Measurements from ENCODE around the gene PCDH9. TPM values are rescaled to one million over a fixed set of nuclear protein-coding genes. Genes with fewer than 3 reads are reported as not detected.

Gene PCDH9
- total RNA-seq, 4 donors from 2014 or later, result 0.37 to 2.4 (median 1.5) TPM

DNA sequence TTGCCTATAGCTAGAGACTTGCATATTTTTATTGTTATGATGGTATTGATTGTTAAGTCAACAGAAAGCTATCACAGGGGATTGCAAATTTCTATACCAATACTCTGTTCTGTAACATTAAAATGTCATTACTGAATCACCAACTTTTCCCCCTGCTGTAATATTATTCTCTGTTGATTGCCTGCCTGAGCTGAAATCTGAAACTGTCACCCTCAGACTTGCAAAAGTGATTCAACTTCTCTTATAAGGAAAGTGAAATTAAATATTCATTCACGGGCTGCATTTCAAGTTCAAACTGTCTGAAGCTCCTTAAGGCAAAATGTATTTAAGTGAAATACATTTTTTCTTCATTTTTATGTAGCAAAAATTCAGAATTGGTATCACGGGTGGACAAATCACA lies 723.2 kb downstream of the PCDH9 start:
- 67 to 68% methylated on average over 2 of the region's 2 CpGs for WGBS, 2 donors (ENCODE audit: low coverage in 1 of 2)
- Histone ChIP-seq H3K36me3 (no peaks in the 10 kb centered on the region), H3K4me3 (no peak overlapping the region), H3K9me3 (no peaks in the 10 kb centered on the region), H3K27me3 (no peaks in the 10 kb centered on the region), H3K4me1 (no peaks in the 10 kb centered on the region), H3K27ac (no peak overlapping the region)
- no peak for TF ChIP-seq POLR2AphosphoS5 (IDR thresholded peaks at IDR 0.05)
- no peak for TF ChIP-seq POLR2A (IDR thresholded peaks at IDR 0.05)
- TF ChIP-seq CTCF (IDR thresholded peaks at IDR 0.05), result no peak
- no peak for TF ChIP-seq EP300 (IDR thresholded peaks at IDR 0.05; ENCODE audit: low read depth)
- in situ Hi-C loops (cut with MboI; ENCODE audit: low pct_ligation_motif_present in 1 of 4, low pct_unique_long_range_greater_than_20kb in 1 of 4, low sequenced_read_pairs in 3 of 4), result no loop called here
- no peak for DNase-seq
- intact Hi-C loops (cut with DNase I; ENCODE audit: low total_unique reads), result no loop called here

GRCh38 chr13:66506051-66506777 lies 723.9 kb downstream of the PCDH9 start:
- no peak for TF ChIP-seq POLR2A (IDR thresholded peaks at IDR 0.05)
- TF ChIP-seq POLR2AphosphoS5 (IDR thresholded peaks at IDR 0.05), result no peak
- no peak for TF ChIP-seq CTCF (IDR thresholded peaks at IDR 0.05)
- no peak for TF ChIP-seq EP300 (IDR thresholded peaks at IDR 0.05; ENCODE audit: low read depth)
- H3K9me3 ChIP-seq, result no peaks in the 10 kb centered on the region
- H3K4me1 ChIP-seq, result no peaks in the 10 kb centered on the region
- no peak overlapping the region for H3K4me3 ChIP-seq
- no peak for DNase-seq
- H3K27me3 ChIP-seq, result no peaks in the 10 kb centered on the region
- no peaks in the 10 kb centered on the region for H3K36me3 ChIP-seq
- in situ Hi-C loops (cut with MboI; ENCODE audit: low pct_ligation_motif_present in 1 of 4, low pct_unique_long_range_greater_than_20kb in 1 of 4, low sequenced_read_pairs in 3 of 4) (no loop called here), intact Hi-C loops (cut with DNase I; ENCODE audit: low total_unique reads) (no loop called here)
- H3K27ac ChIP-seq, result no peak overlapping the region
- 78 to 82% methylated on average over 7 of the region's 7 CpGs for WGBS, 2 donors (ENCODE audit: low coverage in 1 of 2)

- 54 to 59% methylated on average over 3 to 6 of the region's 6 CpGs for WGBS, 2 donors (ENCODE audit: low coverage in 1 of 2)
- intact Hi-C loops (cut with DNase I; ENCODE audit: low total_unique reads), result no loop called here
These were observed 726.2 kb downstream of the PCDH9 start for GRCh38 chr13:66503890-66504289.

GRCh38 chr13:66501181-66501580 lies 729.0 kb downstream of the PCDH9 start:
- intact Hi-C loops (cut with DNase I; ENCODE audit: low total_unique reads), result no loop called here
- H3K27me3 ChIP-seq, result no peaks in the 10 kb centered on the region
- H3K4me1 ChIP-seq, result no peaks in the 10 kb centered on the region
- no peak for DNase-seq
- no peaks in the 10 kb centered on the region for H3K9me3 ChIP-seq
- no peak for TF ChIP-seq POLR2AphosphoS5 (IDR thresholded peaks at IDR 0.05)
- no peak for TF ChIP-seq CTCF (IDR thresholded peaks at IDR 0.05)
- TF ChIP-seq POLR2A (IDR thresholded peaks at IDR 0.05), result no peak
- TF ChIP-seq EP300 (IDR thresholded peaks at IDR 0.05; ENCODE audit: low read depth), result no peak
- in situ Hi-C loops (cut with MboI; ENCODE audit: low pct_ligation_motif_present in 1 of 4, low pct_unique_long_range_greater_than_20kb in 1 of 4, low sequenced_read_pairs in 3 of 4), result no loop called here
- no peak overlapping the region for H3K27ac ChIP-seq
- no peaks in the 10 kb centered on the region for H3K36me3 ChIP-seq
- H3K4me3 ChIP-seq, result no peak overlapping the region

More at GRCh38 chr13:66503890-66504289, 726.2 kb downstream of the PCDH9 start:
- H3K9me3 ChIP-seq, result no peaks in the 10 kb centered on the region
- H3K27me3 ChIP-seq, result no peaks in the 10 kb centered on the region
- H3K27ac ChIP-seq, result no peak overlapping the region
- H3K36me3 ChIP-seq, result no peaks in the 10 kb centered on the region
- TF ChIP-seq EP300 (IDR thresholded peaks at IDR 0.05; ENCODE audit: low read depth), result no peak
- no peak for TF ChIP-seq POLR2A (IDR thresholded peaks at IDR 0.05)
- TF ChIP-seq POLR2AphosphoS5 (IDR thresholded peaks at IDR 0.05), result no peak
- no peak for TF ChIP-seq CTCF (IDR thresholded peaks at IDR 0.05)
- H3K4me1 ChIP-seq, result no peaks in the 10 kb centered on the region
- no peak for DNase-seq
- in situ Hi-C loops (cut with MboI; ENCODE audit: low pct_ligation_motif_present in 1 of 4, low pct_unique_long_range_greater_than_20kb in 1 of 4, low sequenced_read_pairs in 3 of 4), result no loop called here
- H3K4me3 ChIP-seq, result no peak overlapping the region
